CD8-positive, alpha-beta memory T cell (primary cell): ENCODE measurements around the gene SCN4A. TPM values are rescaled to one million over a fixed set of nuclear protein-coding genes. Genes with fewer than 3 reads are reported as not detected.

Source experiments
- CTCF ChIA-PET: fragments of 350-600 bp; sonication (Branson Sonifier 250); formaldehyde crosslinking; loops from one replicate; lab custom pipeline; 2021; ENCODE audit warnings: antibody characterized with exemption; lab: Charles Lee
- POLR2A ChIA-PET: fragments of 350-600 bp; sonication (Branson Sonifier 250); formaldehyde crosslinking; loops from one replicate; lab custom pipeline; 2021; ENCODE audit warnings: antibody characterized with exemption; lab: Charles Lee
- DNase-seq, 5 donors: peaks; one replicate each; pipeline versions ENCODE4 v3.0.0 to v3.0.0-alpha.2; 2020 to 2022; ENCODE audit warnings: mixed read lengths in 1 of 5
- H3K27ac ChIP-seq: one replicate; pipeline ENCODE4 v1.7.0; 2013; ENCODE audit warnings: low read depth, mild to moderate bottlenecking, low read length, moderate library complexity
- H3K27me3 ChIP-seq: 2 replicates; pipeline ENCODE4 v1.7.0; 2013; ENCODE audit warnings: low read length, mild to moderate bottlenecking; ENCODE audit not compliant: insufficient read depth, poor library complexity, severe bottlenecking
- H3K36me3 ChIP-seq: 2 replicates; pipeline ENCODE4 v1.7.0; 2013; ENCODE audit warnings: mild to moderate bottlenecking, low read length, moderate library complexity; ENCODE audit not compliant: insufficient read depth
- H3K4me1 ChIP-seq: 2 replicates; pipeline ENCODE4 v1.7.0; 2013; ENCODE audit warnings: mild to moderate bottlenecking, low read length, moderate library complexity; ENCODE audit not compliant: insufficient read depth
- H3K4me3 ChIP-seq: 2 replicates; pipeline ENCODE4 v1.7.0; 2013; ENCODE audit warnings: mild to moderate bottlenecking, low read length
- H3K9me3 ChIP-seq: 2 replicates; pipeline ENCODE4 v1.7.0; 2013; ENCODE audit warnings: mild to moderate bottlenecking, low read length
- H3K27ac Mint-ChIP-seq, 8 donors: one replicate each; pipeline ENCODE4 v1.8.0; 2020 to 2021; ENCODE audit warnings: mixed read lengths in 8 of 8, mild to moderate bottlenecking in 6 of 8, inconsistent platforms in 3 of 8, moderate library complexity in 3 of 8
- H3K27me3 Mint-ChIP-seq, 2 donors: one replicate each; pipeline ENCODE4 v1.8.0; 2020 to 2021; ENCODE audit warnings: mixed read lengths in 2 of 2, mild to moderate bottlenecking in 1 of 2, moderate library complexity in 1 of 2
- H3K36me3 Mint-ChIP-seq, 3 donors: one replicate each; pipeline ENCODE4 v1.8.0; 2020 to 2021; ENCODE audit warnings: mixed read lengths in 3 of 3, inconsistent platforms in 1 of 3, mild to moderate bottlenecking in 1 of 3
- H3K4me1 Mint-ChIP-seq, 3 donors: one replicate each; pipeline ENCODE4 v1.8.0; 2020 to 2021; ENCODE audit warnings: mixed read lengths in 3 of 3, inconsistent platforms in 1 of 3, mild to moderate bottlenecking in 1 of 3
- H3K4me3 Mint-ChIP-seq, 7 donors: one replicate each; pipeline ENCODE4 v1.8.0; 2020 to 2021; ENCODE audit warnings: mixed read lengths in 7 of 7, mild to moderate bottlenecking in 6 of 7, moderate library complexity in 4 of 7, inconsistent platforms in 2 of 7
- H3K9me3 Mint-ChIP-seq, 5 donors: one replicate each; pipeline ENCODE4 v1.8.0; 2020 to 2022; ENCODE audit warnings: mixed read lengths in 5 of 5, mild to moderate bottlenecking in 3 of 5, moderate library complexity in 2 of 5, inconsistent platforms in 1 of 5
- polyA plus RNA-seq: library from polyadenylated mRNA; unstranded; fragments of 300-500 nt; fragmentation: Illumina TruSeq; gene quantifications from one replicate; pipeline ENCODE4 v1.2.3, GENCODE V29; 2021
- total RNA-seq, 2 experiments: library from RNA; stranded (reverse); gene quantifications; one replicate each; pipeline ENCODE4 v1.2.3, GENCODE V29; 2021

Gene SCN4A
- total and polyA plus RNA-seq, 3 experiments from 2014 or later, result 0.04 TPM; not detected in 1

DNA sequence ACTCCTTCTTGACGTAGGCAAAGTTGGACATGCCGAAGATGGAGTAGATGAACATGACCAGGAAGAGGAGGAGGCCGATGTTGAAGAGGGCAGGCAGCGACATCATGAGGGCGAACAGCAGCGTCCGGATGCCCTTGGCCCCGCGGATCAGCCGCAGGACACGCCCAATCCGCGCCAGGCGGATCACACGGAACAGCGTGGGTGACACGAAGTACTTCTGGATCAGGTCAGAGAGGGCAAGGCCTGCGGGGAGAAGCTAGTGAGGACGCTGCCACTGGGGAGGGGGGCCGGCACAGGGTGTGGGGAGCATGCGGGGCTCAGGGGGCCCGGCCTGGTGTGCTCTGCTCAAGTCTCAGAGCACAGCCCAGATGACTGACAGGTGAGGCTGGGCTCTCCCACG, 31.0 kb downstream of the SCN4A start:
- Histone ChIP-seq H3K27me3 (no peaks in the 10 kb centered on the region), H3K4me3 (no peak overlapping the region), H3K9me3 (no peaks in the 10 kb centered on the region), H3K27ac (no peak overlapping the region), H3K36me3 (no peaks in the 10 kb centered on the region), H3K4me1 (peaks cover 15% of the 10 kb centered on the region)
- Mint-ChIP-seq H3K4me1 (peaks cover 14 to 29% (median 24%) of the 10 kb centered on the region in 3 donors), H3K27ac (no peak overlapping the region), H3K27me3 (peaks cover 0 to 3% of the 10 kb centered on the region in 2 donors), H3K9me3 (peaks cover 0 to 2% (median 0%) of the 10 kb centered on the region in 5 donors), H3K36me3 (no peaks in the 10 kb centered on the region), H3K4me3 (no peak overlapping the region)
- ChIA-PET CTCF (interaction anchor here (1.8 kb wide), 1 partner anchor 192 kb away, joined by 5 read pairs; no protein-coding TSS in a partner anchor), POLR2A (no interaction called here)
- DNase-seq, result no peak

DNA sequence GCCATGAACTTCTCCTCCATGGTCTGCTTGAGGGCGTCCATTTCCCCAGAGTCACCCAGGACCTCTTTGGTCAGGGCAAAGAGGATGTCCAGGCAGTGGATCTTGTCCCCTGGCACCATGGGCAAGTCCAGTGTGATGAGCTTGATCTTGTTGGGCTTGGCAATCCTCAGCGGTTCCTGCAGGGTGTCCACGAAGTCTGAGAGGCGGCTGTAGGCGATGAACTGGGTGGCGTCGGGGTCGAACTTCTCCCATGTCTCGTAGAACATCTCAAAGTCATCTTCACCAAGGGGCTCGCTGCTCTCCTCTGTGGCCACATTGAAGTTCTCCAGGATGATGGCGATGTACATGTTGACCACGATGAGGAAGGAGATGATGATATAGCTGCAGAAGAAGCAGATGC, 31.6 kb downstream of the SCN4A start:
- Histone ChIP-seq H3K9me3 (no peaks in the 10 kb centered on the region), H3K27me3 (no peaks in the 10 kb centered on the region), H3K4me3 (no peak overlapping the region), H3K4me1 (peaks cover 9% of the 10 kb centered on the region), H3K36me3 (no peaks in the 10 kb centered on the region), H3K27ac (no peak overlapping the region)
- DNase-seq, result no peak
- POLR2A ChIA-PET, result no interaction called here
- H3K4me1 Mint-ChIP-seq, result peaks cover 9 to 23% (median 19%) of the 10 kb centered on the region in 3 donors
- no peak overlapping the region for H3K4me3 Mint-ChIP-seq
- H3K27me3 Mint-ChIP-seq, result peaks cover 0 to 3% of the 10 kb centered on the region in 2 donors
- no peaks in the 10 kb centered on the region for H3K36me3 Mint-ChIP-seq
- no peak overlapping the region for H3K27ac Mint-ChIP-seq
- CTCF ChIA-PET, result interaction anchor here (1.2 to 1.9 kb wide), 2 partner anchors 22 to 88 kb away, joined by 4 to 6 read pairs; partner anchors contain the start of gene GH1
- peaks cover 0 to 2% (median 0%) of the 10 kb centered on the region in 5 donors for H3K9me3 Mint-ChIP-seq

DNA sequence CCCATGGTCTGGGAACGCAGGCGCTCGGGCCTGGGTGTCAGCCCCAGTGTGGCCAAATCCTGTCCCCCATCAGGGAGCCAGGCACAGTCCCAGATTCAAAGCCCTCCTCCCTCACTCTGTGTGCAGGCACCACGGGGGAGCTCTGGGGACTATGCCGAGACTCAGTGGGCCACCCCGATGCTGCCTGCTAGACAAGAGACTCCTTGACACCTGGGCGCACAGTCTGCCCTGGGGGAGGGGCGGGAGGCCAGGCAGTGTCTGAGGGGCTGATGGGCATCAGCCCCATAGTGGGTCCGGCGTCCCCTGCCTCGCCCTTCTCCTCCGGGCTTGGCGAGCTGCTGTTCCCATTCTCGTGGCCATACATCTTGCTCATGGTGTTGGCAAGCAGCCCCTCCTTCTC, 32.1 kb downstream of the SCN4A start:
- Mint-ChIP-seq H3K9me3 (peaks cover 0 to 2% (median 0%) of the 10 kb centered on the region in 5 donors), H3K36me3 (no peaks in the 10 kb centered on the region), H3K4me1 (peaks cover 5 to 17% (median 15%) of the 10 kb centered on the region in 3 donors), H3K4me3 (no peak overlapping the region), H3K27ac (no peak overlapping the region), H3K27me3 (peaks cover 0 to 3% of the 10 kb centered on the region in 2 donors)
- Histone ChIP-seq H3K4me1 (peaks cover 4% of the 10 kb centered on the region), H3K27me3 (no peaks in the 10 kb centered on the region), H3K36me3 (no peaks in the 10 kb centered on the region), H3K9me3 (no peaks in the 10 kb centered on the region), H3K27ac (no peak overlapping the region), H3K4me3 (no peak overlapping the region)
- DNase-seq, result no peak
- ChIA-PET CTCF (interaction anchor here (1.2 to 1.9 kb wide), 2 partner anchors 22 to 88 kb away, joined by 4 to 6 read pairs; partner anchors contain the start of gene GH1), POLR2A (no interaction called here)

DNA sequence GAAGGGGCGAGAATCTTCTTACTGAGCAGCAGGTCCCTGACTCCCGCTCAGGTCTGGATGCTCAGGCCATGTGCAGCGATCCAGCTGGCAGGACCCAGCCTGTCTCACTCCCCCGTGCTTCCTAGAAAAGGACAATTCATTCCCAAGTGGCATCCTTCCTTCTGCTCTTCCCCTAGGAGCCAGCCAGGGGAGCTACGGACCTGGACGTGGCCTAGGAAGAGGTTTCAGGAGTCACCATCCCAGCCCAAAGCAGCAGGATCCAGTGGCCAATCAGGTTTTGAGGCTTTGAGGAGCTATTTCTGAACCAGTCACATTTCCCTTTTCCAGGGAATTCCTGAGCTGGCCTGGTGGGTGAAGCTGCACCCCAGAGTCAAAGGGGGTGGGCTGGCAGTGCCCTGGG, 32.8 kb downstream of the SCN4A start:
- H3K4me3 Mint-ChIP-seq, result no peak overlapping the region
- ChIA-PET CTCF (interaction anchor here (1.0 to 1.9 kb wide), 4 partner anchors 18 to 194 kb away, joined by 3 to 6 read pairs (median 4); partner anchors contain the start of gene GH1), POLR2A (no interaction called here)
- Histone ChIP-seq H3K27me3 (no peaks in the 10 kb centered on the region), H3K4me3 (no peak overlapping the region), H3K36me3 (no peaks in the 10 kb centered on the region), H3K9me3 (no peaks in the 10 kb centered on the region), H3K27ac (no peak overlapping the region), H3K4me1 (no peaks in the 10 kb centered on the region)
- peaks cover 0 to 10% (median 10%) of the 10 kb centered on the region in 3 donors for H3K4me1 Mint-ChIP-seq
- H3K9me3 Mint-ChIP-seq, result peaks cover 0 to 2% (median 0%) of the 10 kb centered on the region in 5 donors
- no peak for DNase-seq
- no peak overlapping the region for H3K27ac Mint-ChIP-seq
- H3K27me3 Mint-ChIP-seq, result peaks cover 0 to 3% of the 10 kb centered on the region in 2 donors
- H3K36me3 Mint-ChIP-seq, result no peaks in the 10 kb centered on the region

DNA sequence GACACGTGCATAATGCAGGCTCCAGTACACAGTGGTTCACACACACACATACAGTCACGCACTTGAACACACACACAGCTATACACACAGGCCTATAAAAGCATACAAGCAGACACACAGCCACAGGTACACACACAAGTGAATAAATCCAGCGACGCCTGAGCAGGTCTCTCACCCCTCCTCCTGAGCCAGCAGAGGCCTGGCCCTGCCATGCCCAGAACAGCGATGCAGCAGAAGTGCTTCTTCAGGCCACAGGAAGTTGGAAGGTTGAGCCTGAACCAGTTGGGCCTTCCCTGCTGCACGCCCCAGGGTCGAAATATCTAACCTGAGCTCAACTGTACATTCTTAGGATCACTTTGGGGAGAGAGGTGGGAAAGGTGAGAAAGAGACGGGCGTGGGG, 33.3 kb downstream of the SCN4A start:
- peaks cover 0 to 2% (median 0%) of the 10 kb centered on the region in 5 donors for H3K9me3 Mint-ChIP-seq
- Histone ChIP-seq H3K36me3 (no peaks in the 10 kb centered on the region), H3K9me3 (no peaks in the 10 kb centered on the region), H3K27ac (no peak overlapping the region), H3K27me3 (no peaks in the 10 kb centered on the region), H3K4me3 (no peak overlapping the region), H3K4me1 (no peaks in the 10 kb centered on the region)
- no peak for DNase-seq
- peaks cover 0 to 10% (median 9%) of the 10 kb centered on the region in 3 donors for H3K4me1 Mint-ChIP-seq
- H3K27me3 Mint-ChIP-seq, result peaks cover 0 to 3% of the 10 kb centered on the region in 2 donors
- H3K4me3 Mint-ChIP-seq, result no peak overlapping the region
- ChIA-PET POLR2A (no interaction called here), CTCF (interaction anchor here (1.0 to 1.9 kb wide), 3 partner anchors 19 to 194 kb away, joined by 3 to 6 read pairs (median 3); partner anchors contain the start of gene GH1)
- no peaks in the 10 kb centered on the region for H3K36me3 Mint-ChIP-seq
- peak overlapping the region in 2 of 8 donors; percentile 26 to 27 for H3K27ac Mint-ChIP-seq

DNA sequence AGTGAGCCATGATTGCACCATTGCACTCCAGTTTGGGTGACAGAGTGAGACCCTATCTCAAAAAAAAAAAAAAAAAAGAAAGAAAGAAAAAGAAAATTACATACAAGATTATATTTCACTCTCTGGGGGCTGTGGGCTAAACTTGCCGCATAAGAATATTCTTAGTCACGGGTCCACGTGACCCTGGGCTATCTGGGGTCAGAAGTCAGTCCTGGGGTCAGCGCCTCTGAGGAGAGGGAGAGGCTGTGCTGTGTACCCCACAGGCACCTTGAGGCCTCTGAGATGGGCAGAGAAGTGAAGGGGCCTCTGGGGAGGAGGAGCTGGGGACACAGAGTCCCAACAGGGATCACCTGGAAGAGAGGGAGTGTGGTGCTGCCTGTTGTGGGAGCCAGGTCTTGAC, 34.8 kb downstream of the SCN4A start:
- H3K36me3 ChIP-seq, result no peaks in the 10 kb centered on the region
- peaks cover 0 to 2% (median 0%) of the 10 kb centered on the region in 5 donors for H3K9me3 Mint-ChIP-seq
- H3K27me3 Mint-ChIP-seq, result peaks cover 0 to 3% of the 10 kb centered on the region in 2 donors
- peaks cover 1 to 11% (median 11%) of the 10 kb centered on the region in 3 donors for H3K4me1 Mint-ChIP-seq
- no peaks in the 10 kb centered on the region for H3K9me3 ChIP-seq
- H3K27ac Mint-ChIP-seq, result no peak overlapping the region
- H3K4me3 Mint-ChIP-seq, result no peak overlapping the region
- peaks cover under 1% of the 10 kb centered on the region for H3K4me1 ChIP-seq
- no peaks in the 10 kb centered on the region for H3K36me3 Mint-ChIP-seq
- no peak overlapping the region for H3K27ac ChIP-seq
- POLR2A ChIA-PET, result no interaction called here
- no peak overlapping the region for H3K4me3 ChIP-seq
- CTCF ChIA-PET, result no interaction called here
- DNase-seq, result no peak
- H3K27me3 ChIP-seq, result no peaks in the 10 kb centered on the region

DNA sequence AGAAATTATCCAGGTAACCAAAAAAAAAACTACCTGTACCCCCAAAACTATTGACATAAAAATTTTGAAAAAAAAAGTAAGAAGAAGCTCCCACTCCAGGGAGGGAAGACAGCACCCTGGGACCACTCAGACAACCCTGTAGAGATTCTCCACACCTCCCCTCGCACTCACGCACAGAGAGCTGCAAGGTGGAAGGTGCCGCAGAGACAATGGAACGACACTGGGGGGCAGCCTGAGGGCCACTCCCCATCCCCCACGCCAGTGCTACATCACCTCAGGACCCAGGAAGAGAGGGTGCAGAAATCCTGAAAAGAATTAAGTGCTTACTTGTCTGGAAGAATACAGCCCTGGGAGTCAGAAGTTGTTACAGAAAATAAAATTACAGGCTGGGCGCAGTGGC, 35.4 kb downstream of the SCN4A start:
- CTCF ChIA-PET, result interaction anchor here (0.8 to 1.5 kb wide), 5 partner anchors 9 to 196 kb away, joined by 3 to 6 read pairs (median 4); no protein-coding TSS in a partner anchor

More for the DNA sequence above, 35.4 kb downstream of the SCN4A start:
- no peaks in the 10 kb centered on the region for H3K9me3 ChIP-seq
- POLR2A ChIA-PET, result no interaction called here
- H3K4me3 ChIP-seq, result no peak overlapping the region
- no peaks in the 10 kb centered on the region for H3K36me3 ChIP-seq
- Mint-ChIP-seq H3K4me1 (peaks cover 6 to 17% (median 14%) of the 10 kb centered on the region in 3 donors), H3K4me3 (no peak overlapping the region), H3K27ac (no peak overlapping the region), H3K9me3 (peaks cover 0 to 2% (median 0%) of the 10 kb centered on the region in 5 donors), H3K27me3 (peaks cover 0 to 3% of the 10 kb centered on the region in 2 donors), H3K36me3 (no peaks in the 10 kb centered on the region)
- H3K27me3 ChIP-seq, result no peaks in the 10 kb centered on the region
- H3K4me1 ChIP-seq, result peaks cover 7% of the 10 kb centered on the region
- no peak overlapping the region for H3K27ac ChIP-seq
- DNase-seq, result no peak
